GM21526 (cell line): ENCODE measurements around the gene IFT43.
"Not testable (repeated sequence)": the region's sequence is repeated elsewhere in the genome, so short reads cannot be mapped to it uniquely, and the experiment has no call there.

ENCODE experiments used
- ATAC-seq: cut with Tn5 transposase; IDR thresholded peaks from one replicate; pipeline ENCODE4 v1.9.1; 2021; ENCODE audit warnings: moderate library complexity; ENCODE audit not compliant: unreplicated experiment, low FRiP score

IFT43 gene

DNA sequence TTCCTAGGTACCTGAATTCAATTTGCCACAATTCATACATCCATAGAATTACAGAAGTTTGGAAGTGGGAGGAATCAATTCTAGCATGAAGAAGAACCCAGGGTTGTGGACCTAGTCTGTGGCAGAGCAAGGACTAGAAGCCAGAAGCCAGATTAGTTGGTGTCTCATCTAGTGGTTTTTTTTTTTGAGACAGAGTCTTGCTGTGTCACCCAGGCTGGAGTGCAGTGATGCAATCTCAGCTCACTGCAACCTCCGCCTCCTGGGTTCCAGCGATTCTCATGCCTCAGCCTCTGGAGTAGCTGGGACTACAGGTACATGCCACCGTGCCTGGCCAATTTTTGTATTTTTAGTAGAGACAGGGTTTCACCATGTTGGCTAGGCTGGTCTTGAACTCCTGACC lies 24.1 kb downstream of the IFT43 start:
- ATAC-seq, result not testable (repeated sequence)

DNA sequence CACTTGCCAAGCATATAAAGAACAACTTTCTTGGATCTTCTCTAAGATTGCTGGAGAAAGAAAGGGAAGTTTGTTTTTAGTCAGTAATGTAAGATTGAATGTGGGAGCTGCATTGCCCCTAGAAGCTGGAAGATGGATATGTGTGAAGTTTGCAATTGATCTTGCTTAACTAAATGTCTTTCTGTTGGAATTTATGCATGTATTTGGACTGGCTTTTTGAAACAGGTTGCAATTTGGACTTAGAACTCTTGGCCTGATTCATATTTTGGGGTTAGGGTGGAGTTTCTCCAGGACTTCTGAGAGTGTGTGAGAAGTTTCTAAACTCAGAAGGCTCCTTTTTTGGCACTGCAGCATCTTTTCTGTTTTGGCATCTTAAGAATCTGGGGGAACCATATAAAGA lies 26.4 kb downstream of the IFT43 start:
- no peak for ATAC-seq

DNA sequence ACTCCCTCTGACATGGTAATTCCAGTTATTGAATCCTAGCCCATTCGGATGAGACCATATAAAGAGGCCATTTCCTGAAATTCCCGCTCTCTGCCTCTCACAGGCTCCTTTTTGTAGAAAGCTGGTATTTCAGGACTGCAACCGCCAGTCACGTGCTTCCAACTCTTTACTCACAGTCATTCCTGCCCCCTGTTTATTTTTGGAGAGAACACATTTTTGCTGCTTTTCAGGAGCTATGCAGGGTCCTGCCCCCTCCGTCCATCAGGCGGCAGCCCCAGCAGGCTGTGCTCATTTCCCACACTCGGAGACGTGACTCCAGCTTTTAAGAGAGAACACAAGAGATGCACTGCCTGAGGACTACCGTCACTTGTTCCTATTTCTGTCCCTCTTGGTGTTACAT lies 26.8 kb downstream of the IFT43 start:
- no peak for ATAC-seq

DNA sequence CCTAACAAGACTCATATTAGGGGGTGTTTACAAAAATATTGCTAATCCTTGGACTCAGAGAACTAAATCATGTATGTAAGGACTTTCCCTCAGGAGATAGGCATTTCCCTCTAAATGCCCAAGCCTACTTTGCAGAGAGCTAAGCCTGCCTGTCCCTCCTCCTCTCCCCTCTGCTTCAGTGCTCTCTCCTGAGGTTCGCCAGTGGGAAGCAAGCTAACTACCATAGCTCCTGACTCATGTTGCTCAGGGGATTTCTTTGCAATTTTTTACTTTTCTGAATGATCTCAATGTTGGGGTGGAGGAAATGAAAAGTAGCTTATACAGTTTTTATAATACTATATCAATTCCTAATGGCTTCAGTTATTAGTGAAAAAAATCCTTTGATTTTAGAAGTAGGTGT lies 29.6 kb downstream of the IFT43 start:
- ATAC-seq, result no peak

DNA sequence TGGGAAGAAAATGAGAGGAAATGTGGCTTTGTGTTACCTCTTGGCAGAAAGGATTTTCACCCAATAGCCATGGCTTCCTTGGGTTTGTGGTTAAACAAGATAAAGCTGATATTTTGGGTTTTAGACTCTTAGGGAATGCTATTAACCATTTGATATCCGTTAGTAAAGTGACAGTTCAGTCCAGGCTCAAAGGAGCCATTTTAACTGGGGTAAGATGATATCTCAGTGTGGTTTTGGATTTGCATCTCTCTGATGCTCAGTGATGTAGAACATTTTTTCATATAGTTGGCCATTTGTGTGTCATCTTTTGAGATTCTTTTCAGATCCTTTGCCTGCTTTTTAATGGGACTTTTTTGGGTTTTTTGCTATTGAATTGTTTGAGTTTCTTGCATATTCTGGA lies 30.1 kb downstream of the IFT43 start:
- no peak for ATAC-seq

DNA sequence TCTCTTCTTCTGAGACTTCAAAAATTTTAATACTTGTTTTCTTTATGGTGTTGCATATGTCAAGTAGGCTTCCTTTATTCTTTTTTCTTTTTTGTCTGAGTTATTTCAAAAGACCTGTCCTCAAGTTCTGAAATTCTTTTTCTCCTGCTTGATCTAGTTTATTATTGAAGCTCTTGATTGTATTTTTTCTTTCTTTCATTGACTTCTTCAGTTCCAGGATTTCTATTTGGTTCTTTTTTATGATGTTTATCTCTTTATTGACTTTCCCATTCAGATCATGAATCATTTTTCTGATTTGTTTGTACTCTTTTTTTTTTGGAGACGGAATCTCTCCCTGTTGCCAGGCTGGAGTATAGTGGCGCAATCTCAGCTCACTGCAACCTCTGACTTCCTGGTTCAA lies 34.1 kb downstream of the IFT43 start:
- no peak for ATAC-seq

DNA sequence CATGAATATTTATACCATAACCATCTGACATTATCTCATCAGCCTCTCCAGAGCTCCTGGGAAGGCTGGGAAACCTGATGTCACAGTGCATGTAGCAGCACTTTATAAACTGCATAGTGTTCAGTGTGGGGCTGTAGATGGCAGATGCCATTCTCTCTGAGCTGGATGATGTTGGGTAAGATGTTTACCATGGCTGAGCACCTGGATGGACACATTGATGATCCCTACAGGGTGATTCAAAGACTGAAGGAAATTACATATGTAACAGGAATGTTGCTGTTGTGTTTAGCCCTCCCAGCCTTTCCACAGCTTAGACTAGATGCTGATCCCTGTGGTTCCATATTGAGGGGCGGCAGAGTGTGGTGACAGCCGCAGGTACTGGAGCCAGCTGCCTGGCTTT lies 37.4 kb downstream of the IFT43 start:
- no peak for ATAC-seq

DNA sequence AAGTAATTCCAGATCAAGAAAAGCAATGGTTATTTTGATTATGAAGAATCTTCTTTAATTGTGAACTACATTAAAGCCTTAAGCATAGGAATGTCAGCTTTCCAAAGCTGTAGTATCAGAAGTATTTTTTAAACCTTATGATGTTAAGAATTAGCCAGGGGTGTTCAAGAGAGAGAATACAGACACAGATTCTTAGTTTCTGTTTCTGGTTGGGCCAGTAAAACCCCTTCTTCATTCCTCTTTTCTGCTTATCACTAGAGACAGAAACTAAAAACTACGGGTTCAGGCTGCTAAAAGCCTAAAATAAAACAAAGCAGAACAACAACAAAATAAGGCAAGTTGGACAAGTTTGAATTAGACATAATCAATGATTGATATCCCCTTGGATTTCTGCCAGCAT lies 38.2 kb downstream of the IFT43 start:
- ATAC-seq, result no peak

DNA sequence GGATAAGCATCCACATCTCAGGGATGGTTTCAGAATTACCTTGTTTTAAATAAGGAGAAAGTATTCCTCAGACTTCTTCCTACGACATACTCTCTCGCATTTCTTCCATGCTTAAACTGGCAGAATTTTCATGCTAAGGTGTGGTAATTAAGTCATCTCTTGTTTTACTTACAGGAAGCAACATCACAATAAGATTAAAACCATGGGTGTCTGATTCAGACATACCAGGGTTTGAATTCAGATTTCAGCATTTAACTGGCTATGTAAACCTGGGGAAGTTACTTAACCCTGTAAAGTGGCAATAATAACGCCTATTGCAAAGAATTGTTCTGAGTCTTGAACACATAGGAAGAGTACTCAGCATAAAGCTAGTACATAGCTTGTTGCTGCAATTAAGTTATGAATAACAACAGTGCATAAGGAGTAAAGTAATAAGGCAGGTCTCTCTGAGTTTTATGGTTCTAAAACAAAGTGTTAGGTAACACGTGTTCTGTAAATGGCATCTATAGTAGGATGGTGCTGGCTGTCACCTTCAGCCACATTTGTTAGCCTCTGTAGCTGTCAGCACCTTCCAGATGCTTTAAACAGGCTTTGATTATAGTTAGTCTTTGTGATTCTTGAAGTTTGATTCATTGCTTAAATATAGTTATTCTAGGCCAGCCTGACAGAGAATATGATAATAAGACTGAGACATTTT lies 38.8 kb downstream of the IFT43 start:
- ATAC-seq, result no peak

DNA sequence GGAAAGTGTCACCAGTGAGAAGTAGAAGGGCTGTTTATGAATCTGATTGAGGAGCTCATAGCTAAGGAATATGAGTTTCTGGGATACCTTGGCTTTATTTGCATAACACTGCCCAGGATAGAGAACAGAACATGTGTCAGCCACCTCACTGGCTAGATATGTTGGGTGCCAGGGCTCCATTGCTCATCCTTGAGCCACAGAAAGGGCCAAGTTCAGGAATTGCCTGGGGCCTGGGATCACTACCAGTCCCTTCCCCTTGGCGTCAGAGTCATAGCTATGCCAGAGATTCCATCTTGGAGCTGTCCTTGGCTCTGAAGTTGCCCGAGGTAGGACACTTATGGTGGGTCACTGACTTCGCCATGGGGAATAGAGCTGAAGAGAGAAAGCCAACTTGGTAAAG lies 49.0 kb downstream of the IFT43 start:
- no peak for ATAC-seq

DNA sequence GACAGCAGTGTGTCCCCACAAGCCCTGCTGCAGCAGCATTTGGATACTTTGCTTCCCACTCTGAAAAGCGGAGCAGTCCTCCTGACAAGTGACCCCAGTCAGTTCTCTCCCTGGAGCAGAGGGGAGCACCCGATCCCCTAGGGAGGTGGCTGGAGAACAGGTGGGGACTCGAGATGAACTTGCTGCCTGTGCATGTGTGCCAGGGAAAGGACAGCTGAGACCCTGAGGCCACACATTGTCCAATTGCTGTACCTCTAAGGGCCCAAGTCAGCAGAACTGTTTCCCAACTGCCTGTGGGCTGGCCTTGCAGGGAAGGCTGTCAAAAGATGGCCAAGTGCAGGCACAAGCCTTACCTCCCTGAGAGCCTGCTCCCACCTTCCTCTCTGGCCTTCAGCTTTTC lies 55.1 kb downstream of the IFT43 start:
- ATAC-seq, result no peak

DNA sequence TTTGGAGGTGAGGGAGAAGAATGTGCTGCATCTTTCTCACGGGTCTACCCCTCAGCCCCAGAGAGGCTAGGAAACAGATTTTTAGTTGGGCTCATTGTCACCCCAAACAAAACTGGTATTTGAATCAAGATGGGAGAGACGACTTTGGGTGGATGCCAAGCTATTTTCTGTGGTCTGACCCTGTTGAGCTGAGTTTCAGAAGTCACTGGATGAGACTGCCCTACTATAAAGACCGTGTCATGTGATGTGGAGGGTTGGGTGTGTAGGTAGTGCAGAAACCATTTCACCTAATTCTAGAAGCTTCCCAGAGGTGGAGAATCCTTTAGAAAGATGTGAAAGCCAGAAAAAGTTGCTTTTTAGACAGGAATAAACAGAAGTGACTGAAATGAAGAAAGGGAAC lies 60.2 kb downstream of the IFT43 start:
- no peak for ATAC-seq

DNA sequence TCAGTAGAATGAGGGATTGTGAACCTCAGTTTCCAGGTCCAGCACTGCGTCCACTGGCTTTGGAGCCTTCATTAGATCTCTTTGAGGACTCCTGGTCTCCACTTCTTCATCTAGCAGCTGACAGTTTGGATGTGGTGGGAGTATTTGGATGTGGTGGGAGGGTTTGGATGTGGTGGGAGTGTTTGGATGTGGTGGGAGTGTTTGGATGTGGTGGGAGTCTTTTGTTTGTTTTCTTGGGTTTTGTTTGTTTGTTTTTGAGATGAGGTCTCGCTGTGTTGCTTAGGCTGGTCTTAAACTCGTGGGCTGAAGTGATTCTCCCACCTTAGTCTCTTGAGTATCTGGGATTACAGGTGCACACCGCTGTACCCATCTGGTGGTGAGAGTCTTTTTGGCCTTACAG lies 64.7 kb downstream of the IFT43 start:
- no peak for ATAC-seq

DNA sequence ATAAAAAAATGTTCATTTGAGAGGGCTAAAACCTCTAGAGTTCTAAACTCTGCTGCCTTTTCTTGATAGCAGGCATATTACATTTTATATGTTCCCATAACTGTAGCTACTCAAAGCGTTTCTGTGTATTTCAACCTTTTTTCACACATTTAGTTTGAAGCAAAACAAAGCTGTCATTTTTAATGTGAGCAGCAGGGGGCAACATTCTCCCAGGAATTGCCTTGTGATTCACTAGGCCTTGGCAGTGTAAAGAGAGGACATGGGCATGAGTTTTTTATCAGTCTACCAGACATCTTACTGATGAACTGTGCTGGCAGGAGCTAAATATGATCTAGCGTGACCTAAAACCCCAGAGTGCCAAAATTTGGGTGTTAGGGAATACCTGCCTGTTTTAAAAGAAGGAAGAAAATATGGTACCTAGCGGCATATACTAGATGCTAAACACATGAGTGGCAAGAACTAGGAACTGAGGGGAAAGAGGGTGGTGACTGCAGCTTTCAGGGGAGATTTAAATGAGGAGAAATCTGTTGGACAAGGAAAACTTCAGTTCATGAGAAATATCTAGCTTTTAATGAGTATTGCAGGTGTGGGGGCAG lies 65.3 kb downstream of the IFT43 start:
- no peak for ATAC-seq

DNA sequence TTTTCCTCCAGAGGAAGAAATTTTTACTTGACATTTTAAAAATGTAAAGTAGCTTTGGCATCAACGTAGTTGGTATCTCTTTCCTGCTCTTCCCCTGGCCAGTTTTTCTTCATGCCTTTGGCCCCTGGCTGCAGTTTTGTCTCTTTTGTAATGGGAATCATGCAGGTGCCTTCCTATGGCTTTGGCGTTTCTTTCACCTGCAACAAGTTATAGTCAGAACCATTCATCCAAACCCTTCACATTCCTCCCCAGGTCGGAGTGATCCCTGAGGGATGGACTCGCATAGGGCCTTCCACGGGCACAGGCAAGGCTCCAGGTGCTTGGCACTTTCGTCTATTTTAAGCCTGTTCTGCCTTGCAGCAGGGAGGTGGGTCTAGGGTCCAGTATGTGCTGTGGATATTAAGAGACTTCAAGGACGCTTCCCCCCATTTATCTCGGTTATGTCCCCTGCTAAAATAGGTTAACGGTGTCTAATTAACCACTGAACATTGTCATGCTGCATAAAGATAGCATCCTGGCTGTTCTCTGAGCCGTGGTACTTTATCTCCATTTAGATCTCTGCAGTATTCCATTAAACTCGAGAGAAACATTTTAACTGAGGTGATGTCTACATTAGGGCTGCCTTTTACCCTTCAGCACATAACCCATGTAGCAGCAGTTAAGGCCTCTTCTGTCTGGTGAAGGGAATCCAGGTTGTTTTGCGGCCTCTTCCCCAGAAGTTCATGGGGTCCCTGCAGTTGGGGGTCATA lies 66.3 kb downstream of the IFT43 start:
- no peak for ATAC-seq

DNA sequence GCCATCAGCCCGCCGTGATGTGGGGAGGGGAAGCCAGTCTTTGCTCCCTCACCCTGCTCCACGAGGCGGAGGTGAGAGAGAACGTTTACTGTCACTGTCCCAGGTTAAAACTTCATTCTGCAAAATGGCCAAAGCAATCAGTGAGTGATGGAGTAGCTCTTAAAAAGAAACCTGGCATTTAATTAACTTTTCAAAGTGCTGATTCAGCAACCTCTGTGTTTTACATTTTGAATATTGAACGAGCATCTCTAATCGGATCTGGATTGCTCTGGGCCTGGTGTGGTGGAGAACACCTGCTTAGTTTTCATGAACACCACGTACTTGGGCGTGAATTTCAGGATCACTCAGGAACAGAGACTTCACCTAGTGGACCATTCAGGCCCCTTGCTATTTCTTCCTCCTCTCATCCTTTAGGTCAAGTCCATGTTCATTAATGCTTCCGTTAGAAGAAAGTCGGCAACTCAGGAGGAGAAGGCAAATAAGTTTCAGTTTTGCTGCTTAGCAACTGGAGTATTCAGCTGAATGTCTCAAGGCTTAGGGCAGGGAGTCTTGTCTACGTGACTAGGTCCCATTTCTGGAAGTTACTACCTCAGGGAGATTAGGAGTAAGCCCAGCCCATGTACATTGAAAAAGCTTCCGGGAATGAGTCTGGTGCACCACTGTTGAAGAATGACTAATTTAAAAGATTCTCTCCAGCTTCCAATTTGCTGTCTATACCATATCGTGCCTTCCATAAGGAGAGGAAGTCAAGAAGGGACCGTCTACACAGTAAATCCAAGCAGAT lies 68.2 kb downstream of the IFT43 start:
- no peak for ATAC-seq

DNA sequence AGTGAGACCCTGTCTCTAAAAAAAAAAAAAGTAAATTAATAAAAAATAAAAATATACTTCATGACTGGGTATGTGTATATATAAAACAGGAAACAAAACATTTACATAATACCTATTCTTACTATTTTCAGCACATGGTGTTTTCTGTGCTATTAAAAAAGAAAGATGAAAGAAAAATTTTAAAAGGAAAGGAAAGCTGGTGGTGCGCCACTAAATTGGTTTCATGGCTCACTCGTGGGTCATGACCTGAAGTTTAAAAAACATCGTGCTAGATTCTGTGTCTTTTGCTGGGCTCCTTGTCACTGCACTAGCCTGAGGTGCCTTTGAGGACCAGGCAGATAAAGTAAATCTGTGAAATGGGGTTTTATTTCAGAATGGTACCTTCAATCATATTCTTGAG lies 69.8 kb downstream of the IFT43 start:
- no peak for ATAC-seq

DNA sequence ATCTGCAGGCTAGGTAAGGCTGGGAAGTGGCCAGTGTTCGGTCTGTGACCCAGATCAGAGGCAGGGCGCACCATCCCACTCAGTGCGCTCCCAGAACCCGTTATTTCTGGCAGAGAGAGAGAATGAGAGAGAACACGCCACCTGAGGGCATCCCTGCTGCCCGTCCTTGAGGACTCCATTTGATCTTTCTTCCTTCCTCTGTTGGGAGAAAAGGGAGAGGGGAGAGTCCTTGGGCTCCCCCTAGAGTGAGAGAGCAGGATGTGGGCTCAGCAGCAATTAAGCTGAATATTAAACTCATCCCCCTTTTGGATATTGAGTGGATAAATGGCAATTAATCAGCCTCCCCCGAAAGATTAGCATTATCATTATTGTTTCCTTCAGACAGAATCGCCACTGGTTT lies 70.6 kb downstream of the IFT43 start:
- no peak for ATAC-seq

DNA sequence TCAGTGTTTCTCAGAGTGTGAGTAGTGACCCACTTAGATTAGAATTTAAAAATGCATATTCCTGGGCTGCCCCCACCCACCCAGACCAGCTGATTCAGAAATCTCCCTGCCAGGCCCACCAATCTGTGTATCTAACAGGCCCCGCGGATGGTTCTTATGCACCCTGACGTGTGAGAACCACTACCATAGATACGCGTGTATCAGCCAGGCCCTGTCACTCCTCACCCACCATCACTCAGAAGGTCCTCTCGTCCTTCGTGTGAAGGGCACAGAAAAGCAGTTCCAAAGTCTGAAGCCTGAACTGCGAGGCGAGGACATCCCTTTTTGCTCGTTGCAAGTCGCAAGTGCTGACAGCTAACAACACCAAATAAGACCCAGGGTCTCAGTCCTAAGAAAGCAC lies 72.4 kb downstream of the IFT43 start:
- no peak for ATAC-seq

DNA sequence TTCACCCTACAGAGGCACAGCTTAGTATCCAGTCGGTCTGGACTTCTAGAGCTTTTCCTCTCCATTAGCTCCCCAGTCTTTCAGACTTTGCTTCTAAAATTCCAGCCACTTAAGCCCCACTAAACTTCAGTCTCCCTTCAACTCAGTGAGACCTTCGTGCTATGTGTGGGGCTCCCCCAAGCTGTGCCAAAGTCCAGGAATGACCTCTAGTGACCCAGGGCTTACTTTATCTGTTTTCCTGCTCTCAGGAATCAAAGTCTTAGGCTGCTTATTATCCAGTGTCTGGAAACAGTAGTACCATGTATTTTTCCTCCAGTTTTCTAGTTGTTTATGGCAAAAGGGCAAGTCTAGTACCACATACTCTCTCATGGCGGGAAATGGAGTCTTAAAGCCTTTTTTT lies 77.8 kb downstream of the IFT43 start:
- no peak for ATAC-seq

DNA sequence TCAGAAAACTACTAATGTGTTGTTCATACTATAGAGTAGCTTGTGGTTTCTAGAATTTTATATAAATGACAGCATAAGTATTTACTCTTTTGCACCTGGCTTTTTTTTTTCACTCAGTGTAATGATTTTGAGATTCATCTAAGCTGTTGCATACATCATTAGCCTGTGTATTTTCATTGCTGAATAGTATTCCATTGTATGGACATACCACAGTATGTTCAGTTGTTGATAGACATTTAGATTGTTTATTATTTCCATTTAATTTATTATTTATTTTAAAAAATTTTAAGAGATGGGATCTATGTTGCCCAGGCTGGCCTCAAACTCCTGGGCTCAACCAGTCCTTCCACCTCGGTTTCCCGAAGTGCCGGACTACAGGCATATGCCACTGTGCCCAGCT lies 80.0 kb downstream of the IFT43 start:
- no peak for ATAC-seq
